T-cell (primary cell): Measurements from ENCODE around the gene ORAI2. TPM values are rescaled to one million over a fixed set of nuclear protein-coding genes. Genes with fewer than 3 reads are reported as not detected.

ENCODE experiments used
- ATAC-seq, 4 experiments: fragments of 200-7000 bp in 3 of 4; fragments of 150-1000 bp in 1 of 4; cut with Tn5 transposase; replicated peaks in 1 of 4; 1 replicate in 3 of 4; 2 replicates in 1 of 4; pipeline ENCODE4 v1.10.0; 2021; ENCODE audit warnings: moderate library complexity in 3 of 4, mild to moderate bottlenecking in 2 of 4, moderate number of reproducible peaks in 1 of 4
- CTCF ChIA-PET, 2 donors: fragments of 300-600 bp; sonication (Branson Sonifier 250); formaldehyde crosslinking; loops; one replicate each; lab custom pipeline; 2022; ENCODE audit warnings: antibody characterized with exemption in 2 of 2; lab: Charles Lee
- POLR2A ChIA-PET, 2 donors: fragments of 300-600 bp; sonication (Branson Sonifier 250); formaldehyde crosslinking; loops; one replicate each; lab custom pipeline; 2022; ENCODE audit warnings: antibody characterized with exemption in 2 of 2; lab: Charles Lee
- DNase-seq, 35 experiments: peaks; one replicate each; pipeline versions ENCODE4 v3.0.0 to v3.0.0-alpha.2; 2013 to 2023
- H3K27ac ChIP-seq: one replicate; pipeline ENCODE4 v1.5.1; 2013; ENCODE audit warnings: low read length
- H3K27me3 ChIP-seq, 2 experiments: replicated peaks in 1 of 2; 1 replicate in 1 of 2; 2 replicates in 1 of 2; pipeline versions ENCODE4 v1.6.1 to v1.7.0; 2013; ENCODE audit warnings: low read length in 1 of 2, mixed read lengths in 1 of 2; ENCODE audit not compliant: control insufficient read depth in 2 of 2, insufficient read depth in 2 of 2; ENCODE audit errors: extremely low read depth in 1 of 2
- H3K36me3 ChIP-seq, 2 donors: 1 replicate in 1 of 2; 2 replicates in 1 of 2; pipeline versions ENCODE4 v1.6.1 to v1.7.0; 2013; ENCODE audit warnings: low read length in 1 of 2; ENCODE audit not compliant: control insufficient read depth in 2 of 2, insufficient read depth in 1 of 2; ENCODE audit errors: extremely low read depth in 1 of 2
- H3K4me1 ChIP-seq, 2 experiments: 1 replicate in 1 of 2; 2 replicates in 1 of 2; pipeline versions ENCODE4 v1.6.1 to v1.7.0; 2013; ENCODE audit warnings: low read length in 2 of 2, mixed read lengths in 1 of 2; ENCODE audit not compliant: insufficient read depth in 2 of 2, control insufficient read depth in 1 of 2; ENCODE audit errors: extremely low read depth in 1 of 2
- H3K4me3 ChIP-seq, 2 donors: 1 replicate in 1 of 2; 2 replicates in 1 of 2; pipeline versions ENCODE4 v1.5.1 to v1.7.0; 2013; ENCODE audit warnings: mild to moderate bottlenecking in 2 of 2, low read length in 1 of 2, moderate library complexity in 1 of 2; ENCODE audit not compliant: control insufficient read depth in 1 of 2; ENCODE audit errors: extremely low read depth in 1 of 2
- H3K9me3 ChIP-seq: 2 replicates; pipeline ENCODE4 v1.7.0; 2013
- H3K27ac Mint-ChIP-seq, 2 donors: one replicate each; pipeline ENCODE4 v1.8.0; 2020 to 2021; ENCODE audit warnings: mild to moderate bottlenecking in 2 of 2, mixed read lengths in 2 of 2
- H3K27me3 Mint-ChIP-seq, 2 donors: one replicate each; pipeline ENCODE4 v1.8.0; 2021 to 2022; ENCODE audit warnings: mixed read lengths in 2 of 2
- H3K36me3 Mint-ChIP-seq: one replicate; pipeline ENCODE4 v1.8.0; 2021; ENCODE audit warnings: mixed read lengths
- H3K4me1 Mint-ChIP-seq, 3 donors: one replicate each; pipeline ENCODE4 v1.8.0; 2020 to 2022; ENCODE audit warnings: mixed read lengths in 3 of 3, mild to moderate bottlenecking in 1 of 3
- H3K4me3 Mint-ChIP-seq, 3 donors: one replicate each; pipeline ENCODE4 v1.8.0; 2020 to 2022; ENCODE audit warnings: mild to moderate bottlenecking in 3 of 3, mixed read lengths in 3 of 3, moderate library complexity in 3 of 3
- H3K9me3 Mint-ChIP-seq, 3 donors: one replicate each; pipeline ENCODE4 v1.8.0; 2020 to 2022; ENCODE audit warnings: mixed read lengths in 3 of 3
- WGBS: methylation state at CpG from one replicate; pipeline ENCODE4 v1.1.5; 2013; ENCODE audit warnings: missing lambda C conversion rate; ENCODE audit not compliant: insufficient coverage; 5-methylcytosine and 5-hydroxymethylcytosine counted together
- total RNA-seq, 35 experiments: library from RNA in 6 of 35; stranded (reverse) in 6 of 35; fragments of 120-200 nt in 1 of 35; gene quantifications; one replicate each; pipeline versions ENCODE4 v1.2.1 to v1.2.4 and lab custom pipeline; 2013 to 2026

ORAI2 gene
- total RNA-seq, 5 donors from 2014 or later (not counting 1 experiment from before 2014, with no cell fraction given) = 23.0 to 47.5 (median 37.8) TPM

DNA sequence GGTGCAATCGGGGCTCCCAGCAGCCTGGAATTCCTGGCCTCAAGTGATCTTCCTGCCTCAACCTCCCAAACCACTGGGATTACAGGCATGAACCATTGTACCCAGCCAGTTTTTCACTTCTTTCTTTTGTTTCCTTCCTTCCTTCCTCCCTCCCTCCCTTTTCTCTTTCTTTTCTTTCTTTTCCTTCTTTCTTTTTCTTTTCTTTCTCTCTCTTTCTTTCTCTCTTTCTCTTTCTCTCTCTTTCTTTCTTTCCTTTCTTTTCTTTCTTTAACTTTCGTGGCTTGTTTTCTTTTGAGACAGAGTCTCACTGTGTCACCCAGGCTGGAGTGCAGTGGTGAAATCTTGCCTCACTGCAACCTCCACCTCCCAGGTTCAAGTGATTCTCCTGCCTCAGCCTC lies 12.3 kb downstream of the ORAI2 start:
- peaks cover 0 to 3% of the 10 kb centered on the region in 2 experiments for H3K4me1 ChIP-seq
- Mint-ChIP-seq H3K36me3 (peaks cover 16% of the 10 kb centered on the region), H3K9me3 (no peaks in the 10 kb centered on the region), H3K27me3 (no peaks in the 10 kb centered on the region), H3K4me1 (peaks cover 0 to 6% (median 4%) of the 10 kb centered on the region in 3 donors), H3K27ac (no peak overlapping the region), H3K4me3 (no peak overlapping the region)
- ATAC-seq (no peak), DNase-seq (no peak)
- H3K36me3 ChIP-seq = peaks cover 11 to 23% of the 10 kb centered on the region in 2 donors
- no peak overlapping the region for H3K27ac ChIP-seq
- H3K9me3 ChIP-seq = no peaks in the 10 kb centered on the region
- WGBS = 100% methylated on average over 1 of the region's 2 CpGs
- H3K4me3 ChIP-seq = no peak overlapping the region
- ChIA-PET CTCF (interaction anchor here in 1 of 2 donors (0.7 kb wide), 1 partner anchor 19 kb away, joined by 5 read pairs; no protein-coding TSS in a partner anchor), POLR2A (no interaction called here)
- H3K27me3 ChIP-seq = no peaks in the 10 kb centered on the region

GRCh38 chr7:102446387-102447156 lies 13.2 kb downstream of the ORAI2 start:
- peaks cover 0 to 5% (median 4%) of the 10 kb centered on the region in 3 donors for H3K4me1 Mint-ChIP-seq
- Histone ChIP-seq H3K9me3 (no peaks in the 10 kb centered on the region), H3K4me1 (peaks cover 0 to 3% of the 10 kb centered on the region in 2 experiments), H3K36me3 (peaks cover 11 to 21% of the 10 kb centered on the region in 2 donors), H3K27me3 (no peaks in the 10 kb centered on the region), H3K27ac (no peak overlapping the region), H3K4me3 (no peak overlapping the region)
- H3K27ac Mint-ChIP-seq = no peak overlapping the region
- WGBS = 97% methylated on average over 39 of the region's 41 CpGs
- ChIA-PET CTCF (interaction anchor here in 1 of 2 donors (0.7 kb wide), 1 partner anchor 20 kb away, joined by 5 read pairs; no protein-coding TSS in a partner anchor), POLR2A (no interaction called here)
- H3K9me3 Mint-ChIP-seq = no peaks in the 10 kb centered on the region
- H3K36me3 Mint-ChIP-seq = peaks cover 15% of the 10 kb centered on the region
- no peak for ATAC-seq
- no peak for DNase-seq
- no peak overlapping the region for H3K4me3 Mint-ChIP-seq
- no peaks in the 10 kb centered on the region for H3K27me3 Mint-ChIP-seq

DNA sequence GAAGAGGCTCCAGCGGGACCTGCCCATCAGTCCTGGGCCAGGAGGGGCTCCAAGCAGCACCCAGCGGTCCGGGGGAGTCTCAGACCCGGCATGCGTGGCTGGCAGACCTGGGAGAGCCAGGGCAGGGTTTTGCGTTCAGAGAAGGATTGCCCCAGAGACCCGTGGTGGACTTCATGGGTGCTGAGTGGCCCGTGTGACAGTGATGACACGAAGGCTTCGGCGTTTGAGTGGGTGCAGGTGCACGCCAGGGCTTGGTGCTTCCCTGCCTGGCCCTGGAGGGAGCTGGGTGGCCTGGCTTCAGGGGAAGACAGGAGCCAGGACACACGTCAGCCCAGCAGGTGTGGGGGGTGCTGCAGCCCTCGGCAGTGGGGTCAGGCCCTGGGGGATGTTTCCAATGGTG lies 13.9 kb downstream of the ORAI2 start:
- CTCF ChIA-PET = no interaction called here
- POLR2A ChIA-PET = no interaction called here
- Histone ChIP-seq H3K27ac (no peak overlapping the region), H3K9me3 (no peaks in the 10 kb centered on the region), H3K27me3 (no peaks in the 10 kb centered on the region), H3K4me3 (no peak overlapping the region), H3K36me3 (peaks cover 11 to 21% of the 10 kb centered on the region in 2 donors), H3K4me1 (peaks cover 0 to 3% of the 10 kb centered on the region in 2 experiments)
- H3K4me1 Mint-ChIP-seq = peaks cover 0 to 4% (median 3%) of the 10 kb centered on the region in 3 donors
- no peak overlapping the region for H3K4me3 Mint-ChIP-seq
- H3K27ac Mint-ChIP-seq = no peak overlapping the region
- DNase-seq = no peak
- WGBS = 95% methylated on average over 13 of the region's 14 CpGs
- H3K36me3 Mint-ChIP-seq = peaks cover 10% of the 10 kb centered on the region
- ATAC-seq = no peak
- no peaks in the 10 kb centered on the region for H3K27me3 Mint-ChIP-seq
- no peaks in the 10 kb centered on the region for H3K9me3 Mint-ChIP-seq

- ATAC-seq (no peak), DNase-seq (no peak)
- no peak overlapping the region for H3K27ac Mint-ChIP-seq
- POLR2A ChIA-PET = interaction anchor here in 1 of 2 donors (0.7 kb wide), 1 partner anchor 12 kb away, joined by 3 read pairs; no protein-coding TSS in a partner anchor
- H3K4me3 ChIP-seq = no peak overlapping the region
- H3K4me1 ChIP-seq = peaks cover 0 to 3% of the 10 kb centered on the region in 2 experiments
- no peak overlapping the region for H3K4me3 Mint-ChIP-seq
- H3K4me1 Mint-ChIP-seq = peaks cover 0 to 4% (median 3%) of the 10 kb centered on the region in 3 donors
- no peaks in the 10 kb centered on the region for H3K27me3 ChIP-seq
- H3K27me3 Mint-ChIP-seq = no peaks in the 10 kb centered on the region
- no peaks in the 10 kb centered on the region for H3K9me3 Mint-ChIP-seq
- WGBS = 97% methylated on average over 15 of the region's 15 CpGs
- H3K36me3 Mint-ChIP-seq = peaks cover 10% of the 10 kb centered on the region
- H3K36me3 ChIP-seq = peaks cover 11 to 21% of the 10 kb centered on the region in 2 donors
- CTCF ChIA-PET = interaction anchor here (1.3 to 1.9 kb wide), 3 partner anchors 30 to 45 kb away, joined by 3 to 13 read pairs (median 9); no protein-coding TSS in a partner anchor
- no peaks in the 10 kb centered on the region for H3K9me3 ChIP-seq
- no peak overlapping the region for H3K27ac ChIP-seq
Measured at GRCh38 chr7:102449136-102449535, 15.8 kb downstream of the ORAI2 start.

GRCh38 chr7:102450242-102450641 lies 16.9 kb downstream of the ORAI2 start:
- H3K9me3 ChIP-seq = no peaks in the 10 kb centered on the region
- Mint-ChIP-seq H3K27me3 (no peaks in the 10 kb centered on the region), H3K27ac (no peak overlapping the region), H3K4me1 (peaks cover 0 to 4% (median 3%) of the 10 kb centered on the region in 3 donors), H3K9me3 (no peaks in the 10 kb centered on the region), H3K4me3 (no peak overlapping the region), H3K36me3 (peaks cover 5% of the 10 kb centered on the region)
- no peak overlapping the region for H3K4me3 ChIP-seq
- H3K27ac ChIP-seq = no peak overlapping the region
- peaks cover 8 to 18% of the 10 kb centered on the region in 2 donors for H3K36me3 ChIP-seq
- POLR2A ChIA-PET = no interaction called here
- H3K27me3 ChIP-seq = no peaks in the 10 kb centered on the region
- peak; percentile 86 to 98 (median 89) for ATAC-seq
- DNase-seq = peak in 34 of 35 experiments; percentile 20 to 71 (median 48)
- peaks cover 0 to 3% of the 10 kb centered on the region in 2 experiments for H3K4me1 ChIP-seq
- CTCF ChIA-PET = interaction anchor here (0.5 to 1.9 kb wide), 11 partner anchors 13 to 53 kb away, joined by 3 to 13 read pairs (median 4); no protein-coding TSS in a partner anchor
- 73% methylated on average over 6 of the region's 6 CpGs for WGBS

DNA sequence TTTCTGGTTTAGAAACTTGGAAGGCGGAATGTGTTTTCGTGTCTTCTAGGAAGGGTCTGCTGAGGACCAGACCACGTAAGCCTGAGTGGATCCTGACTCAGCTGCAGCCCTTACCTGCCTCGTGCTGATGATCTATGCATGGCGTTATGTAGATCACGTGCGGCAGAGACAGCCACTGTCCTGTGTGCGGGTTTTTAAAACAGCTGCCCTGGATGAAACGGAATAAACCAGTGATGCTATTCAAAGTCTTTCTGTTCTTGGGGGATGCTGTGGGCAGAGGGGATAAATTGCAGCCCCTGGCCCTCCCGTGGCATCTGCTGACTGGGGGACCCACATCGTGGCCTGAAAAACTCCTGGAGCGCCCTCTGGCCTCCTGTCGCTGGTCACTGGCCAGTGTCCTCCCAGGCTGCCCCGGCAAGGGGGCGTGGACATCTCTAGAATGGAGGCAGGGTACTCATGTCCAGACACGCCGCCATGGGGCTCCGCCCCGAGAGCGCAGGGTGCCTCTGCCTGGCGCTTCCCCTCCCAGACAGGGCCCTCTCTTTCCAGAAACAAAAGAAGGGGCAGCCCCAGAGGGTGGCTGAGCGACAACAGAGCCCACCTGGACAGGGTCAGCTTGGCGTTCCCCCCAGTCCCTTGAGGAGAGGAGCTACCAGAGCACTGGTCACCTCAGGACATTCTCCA lies 18.1 kb downstream of the ORAI2 start:
- no peak overlapping the region for H3K27ac ChIP-seq
- H3K9me3 ChIP-seq = no peaks in the 10 kb centered on the region
- Mint-ChIP-seq H3K4me1 (peaks cover 0 to 4% (median 0%) of the 10 kb centered on the region in 3 donors), H3K36me3 (peaks cover 5% of the 10 kb centered on the region), H3K27me3 (no peaks in the 10 kb centered on the region), H3K27ac (no peak overlapping the region), H3K4me3 (no peak overlapping the region), H3K9me3 (no peaks in the 10 kb centered on the region)
- POLR2A ChIA-PET = no interaction called here
- 95% methylated on average over 20 of the region's 23 CpGs for WGBS
- peaks cover 0 to 3% of the 10 kb centered on the region in 2 experiments for H3K4me1 ChIP-seq
- ATAC-seq = no peak
- DNase-seq = no peak
- H3K36me3 ChIP-seq = peaks cover 11 to 22% of the 10 kb centered on the region in 2 donors
- H3K4me3 ChIP-seq = no peak overlapping the region
- CTCF ChIA-PET = interaction anchor here (0.5 to 1.0 kb wide), 4 partner anchors 36 to 1290 kb away, joined by 3 to 7 read pairs (median 4); no protein-coding TSS in a partner anchor
- H3K27me3 ChIP-seq = no peaks in the 10 kb centered on the region
